HL-60 (cell line): ENCODE measurements around the gene STK16.

Experiments used
- CTCF ChIP-seq: IDR thresholded peaks from one replicate; pipeline ENCODE4 v1.5.1; 2011; ENCODE audit warnings: low read length, control low read depth, inconsistent platforms; ENCODE audit not compliant: insufficient read depth
- GABPA ChIP-seq: IDR thresholded peaks from 2 replicates; pipeline ENCODE4 v1.6.1; 2012; ENCODE audit warnings: low read depth
- POLR2AphosphoS5 ChIP-seq: IDR thresholded peaks from 2 replicates; pipeline ENCODE4 v1.6.1; 2012; ENCODE audit warnings: low read depth
- REST ChIP-seq: IDR thresholded peaks from 2 replicates; pipeline ENCODE4 v1.6.1; 2012; ENCODE audit warnings: low read depth; ENCODE audit not compliant: insufficient replicate concordance
- SPI1 ChIP-seq: IDR thresholded peaks from 2 replicates; pipeline ENCODE4 v1.6.1; 2012; ENCODE audit warnings: low read depth, mild to moderate bottlenecking, borderline replicate concordance

GRCh38 chr2:219261024-219261855 is 16.0 kb downstream of the STK16 start:
- TF ChIP-seq CTCF, result no peak
- no peak for TF ChIP-seq REST
- no peak for TF ChIP-seq POLR2AphosphoS5
- no peak for TF ChIP-seq GABPA
- no peak for TF ChIP-seq SPI1
